ENCODE measurements around the gene RASSF5. TPM values are rescaled to one million over a fixed set of nuclear protein-coding genes. Genes with fewer than 3 reads are reported as not detected.

RASSF5 gene
- total and polyA plus RNA-seq, 2 of the 13 experiments (the other 11 are each of a cell fraction or from before 2014, with no cell fraction given): 0.18 to 0.40 TPM

GRCh38 chr1:206635978-206636345 lies 128.6 kb downstream of the RASSF5 start:
- Histone ChIP-seq H2AFZ (ENCODE audit: low read length) (no peak overlapping the region), H3K4me2 (ENCODE audit: low read depth, low read length) (peak overlapping the region; percentile 87), H3K9me3 (ENCODE audit: low read length) (no peaks in the 10 kb centered on the region), H3K79me2 (ENCODE audit: insufficient read depth, low read length) (no peaks in the 10 kb centered on the region), H3K4me1 (ENCODE audit: insufficient read depth, low read length) (peaks cover 26% of the 10 kb centered on the region), H4K20me1 (ENCODE audit: insufficient read depth, low read length) (no peaks in the 10 kb centered on the region), H3K36me3 (replicated peaks in 1 of 2; ENCODE audit: control insufficient read depth in 1 of 2, insufficient read depth in 2 of 2, low read length in 2 of 2) (no peaks in the 10 kb centered on the region), H3K4me3 (replicated peaks in 1 of 3; ENCODE audit: insufficient read depth in 1 of 3, low read depth in 2 of 3, low read length in 3 of 3) (peak overlapping the region; percentile 68 to 83 (median 81)), H3K9ac (ENCODE audit: insufficient read depth, low read depth, low read length) (peak overlapping the region; percentile 61), H3K27ac (ENCODE audit: extremely low read length, insufficient read depth, low read length) (no peak overlapping the region), H3K27me3 (ENCODE audit: control insufficient read depth in 1 of 2, insufficient read depth in 2 of 2, low read length in 2 of 2) (peaks cover 0 to 3% of the 10 kb centered on the region in 2 experiments; a peak in 2 of 5 replicates)
- FAIRE-seq (no peak), DNase-seq (ENCODE audit: low spot score) (no peak), ATAC-seq (peak; percentile 12)
- 33% methylated on average over 14 of the region's 14 CpGs for WGBS (ENCODE audit: low lambda C conversion rate)
- intact Hi-C loops (cut with micrococcal nuclease; ENCODE audit: unreplicated experiment): no loop called here
- CTCF ChIA-PET (ENCODE audit: low intra/inter-chr PET ratio, low total read pairs): interaction anchor here (3.2 kb wide), 1 partner anchor 28 kb away, joined by 33 read pairs; no protein-coding TSS in a partner anchor
- POLR2A ChIA-PET: interaction anchor here (1.0 to 1.9 kb wide), 6 partner anchors 13 to 64 kb away, joined by 3 to 19 read pairs (median 6); partner anchors contain the start of gene EIF2D
- in situ Hi-C loops (cut with HindIII; ENCODE audit: extremely low pct_ligation_motif_present, low pct_unique_long_range_greater_than_20kb): loop anchor here (25.0 kb wide), 1 partner anchor 276 kb away; the partner anchor contains the start of gene FCMR
- no TSS peak for BruUV-seq (replicated peaks)
- TF ChIP-seq CSRNP2 (CRISPR knock-in tag; conservative IDR thresholded peaks at IDR 0.05; ENCODE audit: low read depth): no peak
- no peak for TF ChIP-seq GZF1 (CRISPR knock-in tag; IDR thresholded peaks at IDR 0.05)
- no peak for TF ChIP-seq DNMT1 (CRISPR knock-in tag; IDR thresholded peaks at IDR 0.05)
- no peak for TF ChIP-seq PATZ1 (CRISPR knock-in tag; IDR thresholded peaks at IDR 0.05)
- no peak for TF ChIP-seq SUZ12 (IDR thresholded peaks at IDR 0.05; ENCODE audit: low read depth, low read length)
- TF ChIP-seq CC2D1A (CRISPR knock-in tag; IDR thresholded peaks at IDR 0.05): no peak
- TF ChIP-seq MTF1 (CRISPR knock-in tag; IDR thresholded peaks at IDR 0.05): no peak
- no peak for TF ChIP-seq FOXM1 (CRISPR knock-in tag; IDR thresholded peaks at IDR 0.05)
- no peak for TF ChIP-seq MEIS1 (CRISPR knock-in tag; IDR thresholded peaks at IDR 0.05; ENCODE audit: borderline replicate concordance)
- no peak for TF ChIP-seq ZNF468 (CRISPR knock-in tag; IDR thresholded peaks at IDR 0.05)
